GM18502 (cell line): ENCODE measurements around the gene FHAD1.
"Not testable (repeated sequence)": the region's sequence is repeated elsewhere in the genome, so short reads cannot be mapped to it uniquely, and the experiment has no call there.

Experiments
- ATAC-seq: cut with Tn5 transposase; IDR thresholded peaks from one replicate; pipeline ENCODE4 v1.9.1; 2021; ENCODE audit warnings: mild to moderate bottlenecking; ENCODE audit not compliant: unreplicated experiment, poor library complexity

FHAD1 gene

GRCh38 chr1:15386164-15386749, 139.2 kb downstream of the FHAD1 start:
- ATAC-seq: no peak

GRCh38 chr1:15388201-15388880, 141.3 kb downstream of the FHAD1 start:
- no peak for ATAC-seq

- not testable (repeated sequence) for ATAC-seq
Measured at GRCh38 chr1:15389828-15390227, 142.8 kb downstream of the FHAD1 start.

GRCh38 chr1:15390667-15391066, 143.6 kb downstream of the FHAD1 start:
- ATAC-seq: no peak

- no peak for ATAC-seq
Measured at GRCh38 chr1:15391366-15391765, 144.3 kb downstream of the FHAD1 start.

- no peak for ATAC-seq
Measured at GRCh38 chr1:15393475-15394257, 146.6 kb downstream of the FHAD1 start.

GRCh38 chr1:15394258-15394690, 147.3 kb downstream of the FHAD1 start:
- no peak for ATAC-seq

- ATAC-seq: no peak
Measured at GRCh38 chr1:15397236-15397635, 150.2 kb downstream of the FHAD1 start.

- ATAC-seq: no peak
Measured at GRCh38 chr1:15399710-15400109, 152.7 kb downstream of the FHAD1 start.

- ATAC-seq: no peak
Measured at GRCh38 chr1:15400627-15401026, 153.6 kb downstream of the FHAD1 start.

GRCh38 chr1:15401391-15402055, 154.5 kb downstream of the FHAD1 start:
- ATAC-seq: no peak

- no peak for ATAC-seq
Measured at GRCh38 chr1:15402809-15403450, 155.9 kb downstream of the FHAD1 start.

GRCh38 chr1:15403962-15404580, 157.0 kb downstream of the FHAD1 start:
- no peak for ATAC-seq

GRCh38 chr1:15405106-15405850, 158.3 kb downstream of the FHAD1 start:
- no peak for ATAC-seq

- ATAC-seq: no peak
Measured at GRCh38 chr1:15406614-15407559, 159.9 kb downstream of the FHAD1 start.

GRCh38 chr1:15407580-15407979, 160.6 kb downstream of the FHAD1 start:
- ATAC-seq: no peak

- no peak for ATAC-seq
Measured at GRCh38 chr1:15408890-15409387, 161.9 kb downstream of the FHAD1 start.
